Lower leg skin (tissue), 3 donors: ENCODE measurements around the gene MPHOSPH8.

ENCODE experiments used
- CTCF ChIP-seq, 3 donors: fragments of 450-650 bp; IDR thresholded peaks; one replicate each; pipeline ENCODE4 v1.5.1; 2016; ENCODE audit warnings: antibody characterized with exemption in 3 of 3, mild to moderate bottlenecking in 3 of 3, moderate library complexity in 2 of 3
- POLR2A ChIP-seq, 2 donors: fragments of 450-650 bp; IDR thresholded peaks; one replicate each; pipeline ENCODE4 v1.6.1; 2016 to 2017; ENCODE audit warnings: antibody characterized with exemption in 2 of 2, mild to moderate bottlenecking in 1 of 2, moderate library complexity in 1 of 2

- TF ChIP-seq CTCF (IDR thresholded peaks at IDR 0.05): no peak
- no peak for TF ChIP-seq POLR2A (IDR thresholded peaks at IDR 0.05)
These were observed 462 bp upstream of the MPHOSPH8 start for GRCh38 chr13:19632915-19633478.
